Measurements from ENCODE around the gene TUBB4B.

DNA sequence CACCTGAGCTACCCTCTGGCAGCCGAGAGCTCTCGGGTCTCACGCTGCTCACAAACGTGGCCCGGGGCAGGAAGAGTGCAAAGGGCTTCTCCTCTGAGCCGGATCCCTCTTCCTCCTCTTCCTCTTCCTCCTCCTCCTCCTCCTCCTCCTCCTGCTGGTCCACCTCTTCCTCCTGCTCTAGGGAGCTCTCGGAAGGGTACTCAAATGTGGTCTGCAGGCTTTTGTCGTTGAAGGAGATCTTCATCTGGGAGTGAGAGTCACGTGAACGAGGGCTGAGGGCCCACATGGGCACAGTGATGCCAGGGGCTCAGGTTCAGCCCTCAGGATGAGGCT is 48.7 kb upstream of the TUBB4B start:
- TF ChIP-seq, protein P1, sequence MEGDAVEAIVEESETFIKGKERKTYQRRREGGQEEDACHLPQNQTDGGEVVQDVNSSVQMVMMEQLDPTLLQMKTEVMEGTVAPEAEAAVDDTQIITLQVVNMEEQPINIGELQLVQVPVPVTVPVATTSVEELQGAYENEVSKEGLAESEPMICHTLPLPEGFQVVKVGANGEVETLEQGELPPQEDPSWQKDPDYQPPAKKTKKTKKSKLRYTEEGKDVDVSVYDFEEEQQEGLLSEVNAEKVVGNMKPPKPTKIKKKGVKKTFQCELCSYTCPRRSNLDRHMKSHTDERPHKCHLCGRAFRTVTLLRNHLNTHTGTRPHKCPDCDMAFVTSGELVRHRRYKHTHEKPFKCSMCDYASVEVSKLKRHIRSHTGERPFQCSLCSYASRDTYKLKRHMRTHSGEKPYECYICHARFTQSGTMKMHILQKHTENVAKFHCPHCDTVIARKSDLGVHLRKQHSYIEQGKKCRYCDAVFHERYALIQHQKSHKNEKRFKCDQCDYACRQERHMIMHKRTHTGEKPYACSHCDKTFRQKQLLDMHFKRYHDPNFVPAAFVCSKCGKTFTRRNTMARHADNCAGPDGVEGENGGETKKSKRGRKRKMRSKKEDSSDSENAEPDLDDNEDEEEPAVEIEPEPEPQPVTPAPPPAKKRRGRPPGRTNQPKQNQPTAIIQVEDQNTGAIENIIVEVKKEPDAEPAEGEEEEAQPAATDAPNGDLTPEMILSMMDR (IDR thresholded peaks at IDR 0.05): no peak
- no peak for TF ChIP-seq POLR2A (IDR thresholded peaks at IDR 0.05)
